AG10803 (cell line): Measurements from ENCODE around the gene NTHL1.

ENCODE experiments used
- DNase-seq: peaks from one replicate; pipeline ENCODE4 v3.0.0; 2010; ENCODE audit warnings: low read depth
- H3K4me3 ChIP-seq: 2 replicates; pipeline ENCODE4 v1.5.1; 2011; ENCODE audit warnings: mild to moderate bottlenecking, low read length, control low read depth
- TF ChIP-seq, protein P1 (sequence below): conservative IDR thresholded peaks from 2 replicates; pipeline ENCODE4 v1.5.1; 2011; ENCODE audit warnings: mild to moderate bottlenecking, low read length, control low read depth, inconsistent platforms

The NTHL1 gene

DNA sequence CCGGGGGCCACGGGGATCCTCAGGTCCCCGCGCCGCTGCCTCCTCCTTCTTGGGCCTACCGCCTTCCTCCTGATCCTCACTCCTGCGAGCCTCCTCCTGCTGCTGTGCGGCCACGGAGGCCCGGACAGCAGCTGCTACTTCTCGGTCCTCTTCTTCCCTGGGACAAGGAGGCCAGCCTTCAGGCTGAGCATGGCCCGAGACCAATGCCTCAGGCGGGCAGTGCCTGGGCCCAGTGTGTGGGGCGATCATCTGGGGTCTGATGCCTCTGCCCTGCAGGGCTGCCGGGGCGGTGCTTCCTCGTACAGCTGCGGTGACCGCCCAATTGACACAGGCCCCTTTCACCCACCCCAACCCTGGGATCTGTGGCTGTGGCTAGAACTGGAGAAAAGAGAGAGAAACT lies 46.6 kb downstream of the NTHL1 start:
- DNase-seq, result no peak
- no peak overlapping the region for H3K4me3 ChIP-seq
- TF ChIP-seq, protein P1, sequence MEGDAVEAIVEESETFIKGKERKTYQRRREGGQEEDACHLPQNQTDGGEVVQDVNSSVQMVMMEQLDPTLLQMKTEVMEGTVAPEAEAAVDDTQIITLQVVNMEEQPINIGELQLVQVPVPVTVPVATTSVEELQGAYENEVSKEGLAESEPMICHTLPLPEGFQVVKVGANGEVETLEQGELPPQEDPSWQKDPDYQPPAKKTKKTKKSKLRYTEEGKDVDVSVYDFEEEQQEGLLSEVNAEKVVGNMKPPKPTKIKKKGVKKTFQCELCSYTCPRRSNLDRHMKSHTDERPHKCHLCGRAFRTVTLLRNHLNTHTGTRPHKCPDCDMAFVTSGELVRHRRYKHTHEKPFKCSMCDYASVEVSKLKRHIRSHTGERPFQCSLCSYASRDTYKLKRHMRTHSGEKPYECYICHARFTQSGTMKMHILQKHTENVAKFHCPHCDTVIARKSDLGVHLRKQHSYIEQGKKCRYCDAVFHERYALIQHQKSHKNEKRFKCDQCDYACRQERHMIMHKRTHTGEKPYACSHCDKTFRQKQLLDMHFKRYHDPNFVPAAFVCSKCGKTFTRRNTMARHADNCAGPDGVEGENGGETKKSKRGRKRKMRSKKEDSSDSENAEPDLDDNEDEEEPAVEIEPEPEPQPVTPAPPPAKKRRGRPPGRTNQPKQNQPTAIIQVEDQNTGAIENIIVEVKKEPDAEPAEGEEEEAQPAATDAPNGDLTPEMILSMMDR, result no peak

DNA sequence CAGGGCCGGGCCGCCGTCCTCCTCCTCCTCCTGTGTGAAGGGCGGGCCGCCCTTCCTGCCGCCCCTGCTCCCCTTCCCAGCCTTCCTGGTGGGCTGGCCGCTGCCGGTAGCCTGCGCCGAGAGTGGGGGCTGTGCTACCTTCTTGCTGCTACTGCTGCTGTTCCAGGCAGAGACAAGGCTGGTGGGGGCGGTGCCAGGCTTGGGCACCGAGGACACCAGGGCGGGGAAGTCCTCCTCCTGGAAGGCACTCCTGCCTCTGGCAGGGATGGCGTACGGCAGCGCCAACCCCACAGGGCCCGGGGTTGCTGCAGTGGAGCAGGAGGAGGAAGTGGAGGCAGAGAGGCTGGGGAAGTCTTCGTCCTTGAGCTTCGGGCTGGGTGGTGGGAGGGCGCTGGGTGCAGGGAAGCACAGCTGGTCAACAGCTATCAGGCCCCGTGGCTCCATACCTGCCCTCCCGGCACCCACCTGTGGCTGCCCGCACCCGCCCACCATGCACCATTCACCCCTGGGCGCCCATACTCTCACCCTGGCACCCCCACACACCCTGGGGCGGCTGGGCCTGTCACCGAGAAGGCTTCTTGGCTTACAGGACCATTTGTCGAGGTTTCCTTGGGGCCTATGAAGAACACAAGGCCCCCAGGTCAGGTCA lies 47.6 kb downstream of the NTHL1 start:
- no peak overlapping the region for H3K4me3 ChIP-seq
- TF ChIP-seq, protein P1, result no peak
- DNase-seq, result no peak

DNA sequence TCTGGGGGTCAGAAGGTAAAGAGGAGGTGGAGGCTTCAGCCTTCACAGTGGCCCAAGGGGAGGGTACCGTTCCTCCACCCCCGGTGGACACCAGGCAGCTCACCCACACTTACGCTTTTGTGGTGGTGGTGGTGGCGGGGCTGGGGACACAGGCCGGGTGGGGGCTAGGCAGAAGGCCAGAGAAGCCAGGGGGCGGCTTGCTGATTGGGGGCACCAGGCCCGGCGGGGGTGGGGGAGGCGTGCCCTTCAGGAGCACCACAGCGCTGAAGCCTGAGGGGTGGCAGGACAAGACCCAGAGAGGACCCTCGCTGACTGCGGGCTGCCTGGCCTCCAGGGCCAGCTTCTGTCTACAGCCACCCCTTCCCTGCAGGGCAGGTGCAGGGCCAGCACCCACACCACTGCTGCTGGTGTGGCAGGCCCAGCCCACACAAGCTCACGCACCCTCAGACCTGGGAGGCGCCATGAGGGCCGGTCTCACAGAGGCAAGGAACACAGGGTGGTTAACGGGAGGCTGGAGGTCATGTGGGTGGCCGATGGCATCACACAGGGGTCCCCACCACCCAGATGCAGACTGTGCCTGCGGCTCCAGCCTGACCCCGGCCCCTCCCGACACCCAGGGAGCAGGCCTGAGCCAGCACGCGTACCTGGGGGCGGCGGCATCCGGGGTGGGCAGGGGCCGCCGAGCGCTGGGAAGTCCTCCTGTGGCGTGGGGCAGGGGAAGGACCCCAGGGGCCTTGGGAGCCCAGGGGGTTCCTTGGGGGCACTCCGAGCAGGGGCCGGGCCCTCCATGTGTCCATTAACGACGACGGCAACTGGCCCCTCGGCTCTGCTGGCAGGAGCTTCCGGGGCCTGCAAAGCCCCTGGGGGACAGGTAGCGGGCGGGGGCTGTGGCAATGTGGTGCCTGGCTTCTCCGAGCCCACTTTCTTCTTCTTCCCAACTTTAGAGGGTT lies 48.5 kb downstream of the NTHL1 start:
- TF ChIP-seq, protein P1, result no peak
- DNase-seq, result no peak
- no peak overlapping the region for H3K4me3 ChIP-seq

DNA sequence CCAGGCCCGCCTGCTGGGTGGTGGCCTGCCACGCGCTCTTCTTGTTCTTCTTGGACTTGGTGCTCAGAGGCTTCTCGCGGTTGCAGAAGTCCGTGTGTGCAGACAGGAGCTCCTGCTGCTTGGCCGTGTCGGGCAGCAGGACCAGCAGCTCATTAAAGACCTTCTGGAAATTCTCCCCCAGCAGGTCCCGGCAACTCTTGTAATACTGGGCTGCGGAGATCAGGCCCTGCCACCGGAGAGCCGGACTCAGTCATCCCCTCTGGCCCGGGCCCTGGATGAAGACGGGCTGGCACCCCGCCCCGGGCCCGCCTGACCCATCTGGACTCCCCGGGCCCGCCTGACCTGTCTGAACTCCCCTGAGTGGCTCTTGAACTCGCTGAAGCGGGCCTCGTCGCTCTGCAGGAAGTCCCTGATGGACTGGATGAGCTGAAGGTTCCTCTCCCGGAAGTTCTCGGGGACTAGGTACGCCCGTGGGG lies 49.2 kb downstream of the NTHL1 start:
- TF ChIP-seq, protein P1, result no peak
- H3K4me3 ChIP-seq, result no peak overlapping the region
- DNase-seq, result no peak

DNA sequence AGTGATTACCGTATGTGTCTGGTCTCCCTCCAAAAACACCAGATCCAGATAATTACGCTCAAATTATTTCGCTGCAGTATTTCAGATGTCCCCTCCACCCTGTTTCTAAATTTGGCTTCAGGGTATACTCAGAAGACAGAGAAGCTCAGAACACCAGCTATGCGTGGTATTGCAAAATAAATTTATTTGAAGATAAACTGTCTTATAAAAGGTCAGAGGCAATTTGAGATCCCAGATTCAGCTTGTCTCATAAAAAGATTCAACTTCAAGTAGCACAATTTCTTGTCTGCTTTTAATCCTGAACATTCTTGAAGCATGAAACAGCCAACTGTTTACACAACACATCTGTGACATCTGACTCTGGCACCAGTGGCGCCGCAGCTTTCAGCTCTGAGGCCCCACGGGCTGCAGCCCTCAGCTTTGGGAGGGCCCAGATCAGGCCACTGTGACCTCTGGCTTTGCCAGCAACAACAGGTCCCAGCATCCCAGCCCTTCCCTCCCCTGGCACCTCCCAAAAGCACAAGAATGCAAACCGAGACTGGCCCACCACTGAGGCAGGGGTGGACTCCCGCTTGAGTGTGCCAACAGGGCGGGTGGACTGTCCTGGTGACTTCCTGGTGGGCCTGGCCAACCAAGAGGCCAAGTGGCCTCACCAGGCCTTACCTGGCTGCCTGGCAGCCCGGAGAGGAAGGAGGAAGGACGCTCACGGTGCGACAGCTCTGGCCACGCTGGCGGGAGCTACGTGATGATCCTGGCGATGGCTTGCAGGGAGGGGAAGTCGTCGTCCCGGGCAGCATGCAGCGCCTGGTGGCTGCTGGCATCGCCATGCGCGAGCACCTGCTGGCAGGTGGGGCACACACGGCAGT lies 49.9 kb downstream of the NTHL1 start:
- DNase-seq, result peak; percentile 84
- H3K4me3 ChIP-seq, result no peak overlapping the region
- TF ChIP-seq, protein P1, result no peak

DNA sequence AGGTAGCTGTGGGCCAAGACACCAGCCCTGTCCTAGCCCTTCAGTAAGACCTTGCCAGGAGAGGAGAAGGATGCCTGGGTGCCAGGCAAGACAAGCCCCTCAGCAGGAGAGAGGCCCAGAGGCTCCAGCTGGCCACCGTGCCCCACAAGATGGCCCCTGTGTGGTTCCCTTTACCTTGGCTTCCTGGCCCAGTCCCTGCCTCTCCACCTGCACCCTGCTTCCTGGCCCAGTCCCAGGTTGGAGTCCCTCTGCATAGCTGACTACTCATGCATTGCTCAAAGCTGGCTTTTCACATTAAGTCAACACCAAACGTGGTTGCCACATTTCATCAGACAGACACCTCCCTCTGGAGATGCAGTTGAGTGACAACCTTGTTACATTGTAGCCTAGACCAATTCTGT lies 53.9 kb downstream of the NTHL1 start:
- no peak overlapping the region for H3K4me3 ChIP-seq
- TF ChIP-seq, protein P1, result no peak
- peak; percentile 44 for DNase-seq
